WTC11 (cell line): ENCODE measurements around the gene RFC2. TPM values are rescaled to one million over a fixed set of nuclear protein-coding genes. Genes with fewer than 3 reads are reported as not detected.

Source experiments
- ATAC-seq: fragments of 200-7000 bp; cut with Tn5 transposase; 2 replicates; pipeline ENCODE4 v1.10.0; 2021; ENCODE audit warnings: mild to moderate bottlenecking, moderate library complexity
- CTCF ChIA-PET: fragments of 300-600 bp; sonication (Branson Sonifier 250); formaldehyde crosslinking; loops from one replicate; lab custom pipeline; 2021; ENCODE audit warnings: antibody characterized with exemption; lab: Charles Lee
- POLR2A ChIA-PET: fragments of 350-600 bp; sonication (Branson Sonifier 250); formaldehyde crosslinking; loops from one replicate; lab custom pipeline; 2021; ENCODE audit warnings: antibody characterized with exemption; lab: Charles Lee
- DNase-seq: peaks from one replicate; pipeline ENCODE4 v3.0.0; 2021; ENCODE audit warnings: low spot score
- H3K27ac Mint-ChIP-seq: 2 replicates; pipeline ENCODE4 v1.8.0; 2021; ENCODE audit warnings: mixed read lengths
- H3K27me3 Mint-ChIP-seq: 2 replicates; pipeline ENCODE4 v1.8.0; 2021; ENCODE audit warnings: low read depth, mild to moderate bottlenecking, moderate library complexity, mixed read lengths
- H3K36me3 Mint-ChIP-seq: 2 replicates; pipeline ENCODE4 v1.8.0; 2021; ENCODE audit warnings: mixed read lengths
- H3K4me1 Mint-ChIP-seq: 2 replicates; pipeline ENCODE4 v1.8.0; 2022; ENCODE audit warnings: mixed read lengths
- H3K4me3 Mint-ChIP-seq: 2 replicates; pipeline ENCODE4 v1.8.0; 2021; ENCODE audit warnings: mild to moderate bottlenecking, moderate library complexity, mixed read lengths
- H3K9me3 Mint-ChIP-seq: 2 replicates; pipeline ENCODE4 v1.8.0; 2021; ENCODE audit warnings: mixed read lengths
- CBFB ChIP-seq: sonication (generic); formaldehyde crosslinking; IDR thresholded peaks from 2 replicates; pipeline ENCODE4 v1.8.1; 2022; ENCODE audit warnings: mild to moderate bottlenecking, low read depth, missing genetic modification reagents
- HMGA2 ChIP-seq: fragments of 250-450 bp; sonication (Bioruptor Pico); IDR thresholded peaks from 2 replicates; pipeline ENCODE4 v1.4.0; 2021; ENCODE audit warnings: mild to moderate bottlenecking, moderate library complexity
- IRF2 ChIP-seq: sonication (generic); formaldehyde crosslinking; IDR thresholded peaks from 2 replicates; pipeline ENCODE4 v1.8.0; 2022; ENCODE audit warnings: low read depth, missing genetic modification reagents, borderline replicate concordance
- JAZF1 ChIP-seq: fragments of 250-450 bp; sonication (Bioruptor Pico); IDR thresholded peaks from 2 replicates; pipeline ENCODE4 v1.9.0; 2021; ENCODE audit warnings: moderate library complexity, mild to moderate bottlenecking, inconsistent platforms
- NR1H2 ChIP-seq: sonication (generic); formaldehyde crosslinking; IDR thresholded peaks from 2 replicates; pipeline ENCODE4 v1.9.0; 2021; ENCODE audit warnings: mild to moderate bottlenecking, moderate library complexity, missing genetic modification reagents
- NR3C1 ChIP-seq: sonication (generic); formaldehyde crosslinking; conservative IDR thresholded peaks from 2 replicates; pipeline ENCODE4 v1.8.1; 2023; ENCODE audit warnings: low read depth, mild to moderate bottlenecking, missing genetic modification reagents
- SOX15 ChIP-seq: fragments of 250-450 bp; sonication (Bioruptor Pico); IDR thresholded peaks from 2 replicates; pipeline ENCODE4 v1.9.0; 2021; ENCODE audit warnings: mild to moderate bottlenecking
- ZNF121 ChIP-seq: sonication (generic); formaldehyde crosslinking; IDR thresholded peaks from 2 replicates; pipeline ENCODE4 v1.8.0; 2023; ENCODE audit warnings: missing genetic modification reagents
- total RNA-seq: library from RNA; stranded (reverse); gene quantifications from 3 replicates; pipeline ENCODE4 v1.2.3, GENCODE V29; 2021
- TF ChIP-seq, protein P1 (sequence below): sonication (generic); formaldehyde crosslinking; IDR thresholded peaks from 2 replicates; pipeline ENCODE4 v1.8.1; 2022; ENCODE audit warnings: low read depth, mild to moderate bottlenecking, moderate library complexity, missing genetic modification reagents, borderline replicate concordance
- TF ChIP-seq, protein P2 (sequence below): sonication (generic); formaldehyde crosslinking; conservative IDR thresholded peaks from 2 replicates; pipeline ENCODE4 v1.8.1; 2023; ENCODE audit warnings: mild to moderate bottlenecking, low read depth, missing genetic modification reagents, moderate library complexity
- TF ChIP-seq, protein P3 (sequence below): sonication (generic); formaldehyde crosslinking; IDR thresholded peaks from 2 replicates; pipeline ENCODE4 v1.8.0; 2022; ENCODE audit warnings: mild to moderate bottlenecking, missing genetic modification reagents
- TF ChIP-seq, protein P4 (sequence below): sonication (generic); formaldehyde crosslinking; IDR thresholded peaks from 2 replicates; pipeline ENCODE4 v1.8.0; 2023; ENCODE audit warnings: missing genetic modification reagents, mild to moderate bottlenecking, borderline replicate concordance
- TF ChIP-seq, protein P5 (sequence below): sonication (generic); formaldehyde crosslinking; IDR thresholded peaks from 2 replicates; pipeline ENCODE4 v1.8.0; 2022; ENCODE audit warnings: missing genetic modification reagents
- TF ChIP-seq, protein P6 (sequence below): sonication (generic); formaldehyde crosslinking; IDR thresholded peaks from 2 replicates; pipeline ENCODE4 v1.8.1; 2023; ENCODE audit warnings: mild to moderate bottlenecking, missing genetic modification reagents, moderate library complexity

Gene RFC2
- total RNA-seq, 1 experiment from 2014 or later = 80.7 TPM

DNA sequence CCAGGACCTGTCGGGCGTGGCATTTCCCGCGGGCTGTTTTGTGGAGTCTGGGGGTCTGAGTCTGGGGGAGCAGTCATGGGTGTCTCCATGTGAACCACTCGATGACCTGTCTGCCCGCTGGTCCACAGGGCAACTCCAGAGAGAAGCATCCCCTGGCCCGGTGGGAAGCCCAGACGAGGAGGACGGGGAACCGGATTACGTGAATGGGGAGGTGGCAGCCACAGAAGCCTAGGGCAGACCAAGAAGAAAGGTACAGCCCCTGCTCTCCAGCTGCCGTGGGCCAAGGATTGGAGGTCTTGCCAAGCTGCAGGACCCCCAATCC is 29.7 kb downstream of the RFC2 start:
- Mint-ChIP-seq H3K9me3 (no peaks in the 10 kb centered on the region), H3K4me1 (no peaks in the 10 kb centered on the region), H3K4me3 (no peak overlapping the region), H3K27ac (no peak overlapping the region), H3K27me3 (no peaks in the 10 kb centered on the region; the same call in 1 of the 2 replicates), H3K36me3 (peaks cover 13% of the 10 kb centered on the region)
- TF ChIP-seq, protein P1, sequence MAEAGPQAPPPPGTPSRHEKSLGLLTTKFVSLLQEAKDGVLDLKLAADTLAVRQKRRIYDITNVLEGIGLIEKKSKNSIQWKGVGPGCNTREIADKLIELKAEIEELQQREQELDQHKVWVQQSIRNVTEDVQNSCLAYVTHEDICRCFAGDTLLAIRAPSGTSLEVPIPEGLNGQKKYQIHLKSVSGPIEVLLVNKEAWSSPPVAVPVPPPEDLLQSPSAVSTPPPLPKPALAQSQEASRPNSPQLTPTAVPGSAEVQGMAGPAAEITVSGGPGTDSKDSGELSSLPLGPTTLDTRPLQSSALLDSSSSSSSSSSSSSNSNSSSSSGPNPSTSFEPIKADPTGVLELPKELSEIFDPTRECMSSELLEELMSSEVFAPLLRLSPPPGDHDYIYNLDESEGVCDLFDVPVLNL (CRISPR knock-in tag) = no peak
- TF ChIP-seq, protein P2, sequence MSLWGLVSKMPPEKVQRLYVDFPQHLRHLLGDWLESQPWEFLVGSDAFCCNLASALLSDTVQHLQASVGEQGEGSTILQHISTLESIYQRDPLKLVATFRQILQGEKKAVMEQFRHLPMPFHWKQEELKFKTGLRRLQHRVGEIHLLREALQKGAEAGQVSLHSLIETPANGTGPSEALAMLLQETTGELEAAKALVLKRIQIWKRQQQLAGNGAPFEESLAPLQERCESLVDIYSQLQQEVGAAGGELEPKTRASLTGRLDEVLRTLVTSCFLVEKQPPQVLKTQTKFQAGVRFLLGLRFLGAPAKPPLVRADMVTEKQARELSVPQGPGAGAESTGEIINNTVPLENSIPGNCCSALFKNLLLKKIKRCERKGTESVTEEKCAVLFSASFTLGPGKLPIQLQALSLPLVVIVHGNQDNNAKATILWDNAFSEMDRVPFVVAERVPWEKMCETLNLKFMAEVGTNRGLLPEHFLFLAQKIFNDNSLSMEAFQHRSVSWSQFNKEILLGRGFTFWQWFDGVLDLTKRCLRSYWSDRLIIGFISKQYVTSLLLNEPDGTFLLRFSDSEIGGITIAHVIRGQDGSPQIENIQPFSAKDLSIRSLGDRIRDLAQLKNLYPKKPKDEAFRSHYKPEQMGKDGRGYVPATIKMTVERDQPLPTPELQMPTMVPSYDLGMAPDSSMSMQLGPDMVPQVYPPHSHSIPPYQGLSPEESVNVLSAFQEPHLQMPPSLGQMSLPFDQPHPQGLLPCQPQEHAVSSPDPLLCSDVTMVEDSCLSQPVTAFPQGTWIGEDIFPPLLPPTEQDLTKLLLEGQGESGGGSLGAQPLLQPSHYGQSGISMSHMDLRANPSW (CRISPR knock-in tag) = no peak
- TF ChIP-seq HMGA2 (CRISPR knock-in tag) = no peak
- no peak for TF ChIP-seq JAZF1 (CRISPR knock-in tag)
- no peak for TF ChIP-seq IRF2 (CRISPR knock-in tag)
- TF ChIP-seq NR3C1 = no peak
- TF ChIP-seq, protein P3, sequence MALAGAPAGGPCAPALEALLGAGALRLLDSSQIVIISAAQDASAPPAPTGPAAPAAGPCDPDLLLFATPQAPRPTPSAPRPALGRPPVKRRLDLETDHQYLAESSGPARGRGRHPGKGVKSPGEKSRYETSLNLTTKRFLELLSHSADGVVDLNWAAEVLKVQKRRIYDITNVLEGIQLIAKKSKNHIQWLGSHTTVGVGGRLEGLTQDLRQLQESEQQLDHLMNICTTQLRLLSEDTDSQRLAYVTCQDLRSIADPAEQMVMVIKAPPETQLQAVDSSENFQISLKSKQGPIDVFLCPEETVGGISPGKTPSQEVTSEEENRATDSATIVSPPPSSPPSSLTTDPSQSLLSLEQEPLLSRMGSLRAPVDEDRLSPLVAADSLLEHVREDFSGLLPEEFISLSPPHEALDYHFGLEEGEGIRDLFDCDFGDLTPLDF (CRISPR knock-in tag) = no peak
- no peak for TF ChIP-seq ZNF121
- TF ChIP-seq, protein P4, sequence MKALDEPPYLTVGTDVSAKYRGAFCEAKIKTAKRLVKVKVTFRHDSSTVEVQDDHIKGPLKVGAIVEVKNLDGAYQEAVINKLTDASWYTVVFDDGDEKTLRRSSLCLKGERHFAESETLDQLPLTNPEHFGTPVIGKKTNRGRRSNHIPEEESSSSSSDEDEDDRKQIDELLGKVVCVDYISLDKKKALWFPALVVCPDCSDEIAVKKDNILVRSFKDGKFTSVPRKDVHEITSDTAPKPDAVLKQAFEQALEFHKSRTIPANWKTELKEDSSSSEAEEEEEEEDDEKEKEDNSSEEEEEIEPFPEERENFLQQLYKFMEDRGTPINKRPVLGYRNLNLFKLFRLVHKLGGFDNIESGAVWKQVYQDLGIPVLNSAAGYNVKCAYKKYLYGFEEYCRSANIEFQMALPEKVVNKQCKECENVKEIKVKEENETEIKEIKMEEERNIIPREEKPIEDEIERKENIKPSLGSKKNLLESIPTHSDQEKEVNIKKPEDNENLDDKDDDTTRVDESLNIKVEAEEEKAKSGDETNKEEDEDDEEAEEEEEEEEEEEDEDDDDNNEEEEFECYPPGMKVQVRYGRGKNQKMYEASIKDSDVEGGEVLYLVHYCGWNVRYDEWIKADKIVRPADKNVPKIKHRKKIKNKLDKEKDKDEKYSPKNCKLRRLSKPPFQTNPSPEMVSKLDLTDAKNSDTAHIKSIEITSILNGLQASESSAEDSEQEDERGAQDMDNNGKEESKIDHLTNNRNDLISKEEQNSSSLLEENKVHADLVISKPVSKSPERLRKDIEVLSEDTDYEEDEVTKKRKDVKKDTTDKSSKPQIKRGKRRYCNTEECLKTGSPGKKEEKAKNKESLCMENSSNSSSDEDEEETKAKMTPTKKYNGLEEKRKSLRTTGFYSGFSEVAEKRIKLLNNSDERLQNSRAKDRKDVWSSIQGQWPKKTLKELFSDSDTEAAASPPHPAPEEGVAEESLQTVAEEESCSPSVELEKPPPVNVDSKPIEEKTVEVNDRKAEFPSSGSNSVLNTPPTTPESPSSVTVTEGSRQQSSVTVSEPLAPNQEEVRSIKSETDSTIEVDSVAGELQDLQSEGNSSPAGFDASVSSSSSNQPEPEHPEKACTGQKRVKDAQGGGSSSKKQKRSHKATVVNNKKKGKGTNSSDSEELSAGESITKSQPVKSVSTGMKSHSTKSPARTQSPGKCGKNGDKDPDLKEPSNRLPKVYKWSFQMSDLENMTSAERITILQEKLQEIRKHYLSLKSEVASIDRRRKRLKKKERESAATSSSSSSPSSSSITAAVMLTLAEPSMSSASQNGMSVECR (CRISPR knock-in tag) = no peak
- no peak for TF ChIP-seq NR1H2 (CRISPR knock-in tag)
- TF ChIP-seq, protein P5, sequence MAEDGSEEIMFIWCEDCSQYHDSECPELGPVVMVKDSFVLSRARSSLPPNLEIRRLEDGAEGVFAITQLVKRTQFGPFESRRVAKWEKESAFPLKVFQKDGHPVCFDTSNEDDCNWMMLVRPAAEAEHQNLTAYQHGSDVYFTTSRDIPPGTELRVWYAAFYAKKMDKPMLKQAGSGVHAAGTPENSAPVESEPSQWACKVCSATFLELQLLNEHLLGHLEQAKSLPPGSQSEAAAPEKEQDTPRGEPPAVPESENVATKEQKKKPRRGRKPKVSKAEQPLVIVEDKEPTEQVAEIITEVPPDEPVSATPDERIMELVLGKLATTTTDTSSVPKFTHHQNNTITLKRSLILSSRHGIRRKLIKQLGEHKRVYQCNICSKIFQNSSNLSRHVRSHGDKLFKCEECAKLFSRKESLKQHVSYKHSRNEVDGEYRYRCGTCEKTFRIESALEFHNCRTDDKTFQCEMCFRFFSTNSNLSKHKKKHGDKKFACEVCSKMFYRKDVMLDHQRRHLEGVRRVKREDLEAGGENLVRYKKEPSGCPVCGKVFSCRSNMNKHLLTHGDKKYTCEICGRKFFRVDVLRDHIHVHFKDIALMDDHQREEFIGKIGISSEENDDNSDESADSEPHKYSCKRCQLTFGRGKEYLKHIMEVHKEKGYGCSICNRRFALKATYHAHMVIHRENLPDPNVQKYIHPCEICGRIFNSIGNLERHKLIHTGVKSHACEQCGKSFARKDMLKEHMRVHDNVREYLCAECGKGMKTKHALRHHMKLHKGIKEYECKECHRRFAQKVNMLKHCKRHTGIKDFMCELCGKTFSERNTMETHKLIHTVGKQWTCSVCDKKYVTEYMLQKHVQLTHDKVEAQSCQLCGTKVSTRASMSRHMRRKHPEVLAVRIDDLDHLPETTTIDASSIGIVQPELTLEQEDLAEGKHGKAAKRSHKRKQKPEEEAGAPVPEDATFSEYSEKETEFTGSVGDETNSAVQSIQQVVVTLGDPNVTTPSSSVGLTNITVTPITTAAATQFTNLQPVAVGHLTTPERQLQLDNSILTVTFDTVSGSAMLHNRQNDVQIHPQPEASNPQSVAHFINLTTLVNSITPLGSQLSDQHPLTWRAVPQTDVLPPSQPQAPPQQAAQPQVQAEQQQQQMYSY (CRISPR knock-in tag) = no peak
- TF ChIP-seq SOX15 = no peak
- TF ChIP-seq CBFB (CRISPR knock-in tag) = no peak
- TF ChIP-seq, protein P6, sequence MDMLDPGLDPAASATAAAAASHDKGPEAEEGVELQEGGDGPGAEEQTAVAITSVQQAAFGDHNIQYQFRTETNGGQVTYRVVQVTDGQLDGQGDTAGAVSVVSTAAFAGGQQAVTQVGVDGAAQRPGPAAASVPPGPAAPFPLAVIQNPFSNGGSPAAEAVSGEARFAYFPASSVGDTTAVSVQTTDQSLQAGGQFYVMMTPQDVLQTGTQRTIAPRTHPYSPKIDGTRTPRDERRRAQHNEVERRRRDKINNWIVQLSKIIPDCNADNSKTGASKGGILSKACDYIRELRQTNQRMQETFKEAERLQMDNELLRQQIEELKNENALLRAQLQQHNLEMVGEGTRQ = no peak
- ChIA-PET CTCF (interaction anchor here (3.8 kb wide), 1 partner anchor 18 kb away, joined by 18 read pairs; no protein-coding TSS in a partner anchor), POLR2A (no interaction called here)
- DNase-seq = no peak
- ATAC-seq = no peak
